ENCODE measurements around the gene ZDHHC12. TPM values are rescaled to one million over a fixed set of nuclear protein-coding genes. Genes with fewer than 3 reads are reported as not detected.

ZDHHC12 gene
- total and polyA plus RNA-seq, 10 of the 15 experiments (the other 5 are each of a cell fraction or from before 2014, with no cell fraction given): 0.95 to 146 (median 49.9) TPM

GRCh38 chr9:128683340-128684064, 40.4 kb downstream of the ZDHHC12 start (continued):
- no peak for TF ChIP-seq BCLAF1 (IDR thresholded peaks at IDR 0.05)
- TF ChIP-seq E2F4 (IDR thresholded peaks at IDR 0.05; ENCODE audit: low read depth, low read length): no peak
- no peak for TF ChIP-seq PAX8 (IDR thresholded peaks at IDR 0.05)
- TF ChIP-seq RBBP5 (conservative IDR thresholded peaks at IDR 0.05): no peak
- no peak for TF ChIP-seq MLLT1 (IDR thresholded peaks at IDR 0.05)
- TF ChIP-seq ZBTB33 (IDR thresholded peaks at IDR 0.05): no peak
- TF ChIP-seq CBFB (IDR thresholded peaks at IDR 0.05; ENCODE audit: low read depth): no peak
- TF ChIP-seq CBX5 (IDR thresholded peaks at IDR 0.05; ENCODE audit: low read depth): no peak
- TF ChIP-seq EGR1 (IDR thresholded peaks at IDR 0.05; ENCODE audit: borderline replicate concordance in 1 of 2, low read depth in 2 of 2, low read length in 2 of 2): no peak
- no peak for TF ChIP-seq E4F1 (IDR thresholded peaks at IDR 0.05; ENCODE audit: borderline replicate concordance, partially characterized antibody)
- no peak for TF ChIP-seq RAD21 (IDR thresholded peaks at IDR 0.05; ENCODE audit: insufficient read depth, low read depth, low read length)
- no peak for TF ChIP-seq ZBTB40 (IDR thresholded peaks at IDR 0.05; ENCODE audit: borderline replicate concordance)
- no peak for TF ChIP-seq NFIC (IDR thresholded peaks at IDR 0.05; ENCODE audit: low read depth, low read length)
